Raji (cell line): ENCODE data around the gene ELF5.

Experiments used
- POLR2A ChIP-seq: IDR thresholded peaks from 2 replicates; pipeline ENCODE4 v1.6.1; 2011; ENCODE audit warnings: low read depth, low read length, control low read depth; ENCODE audit not compliant: insufficient read depth

Gene ELF5

GRCh38 chr11:34457607-34458006, 56.0 kb downstream of the ELF5 start:
- TF ChIP-seq POLR2A: no peak

GRCh38 chr11:34454308-34455032, 59.1 kb downstream of the ELF5 start:
- no peak for TF ChIP-seq POLR2A

GRCh38 chr11:34451053-34451452, 62.5 kb downstream of the ELF5 start:
- no peak for TF ChIP-seq POLR2A

- TF ChIP-seq POLR2A: no peak
Measured at GRCh38 chr11:34449013-34449412, 64.6 kb downstream of the ELF5 start.

- TF ChIP-seq POLR2A: no peak
Measured at GRCh38 chr11:34448223-34448994, 65.2 kb downstream of the ELF5 start.

- TF ChIP-seq POLR2A: no peak
Measured at GRCh38 chr11:34447044-34447443, 66.5 kb downstream of the ELF5 start.

- TF ChIP-seq POLR2A: no peak
Measured at GRCh38 chr11:34446386-34446785, 67.2 kb downstream of the ELF5 start.

GRCh38 chr11:34445956-34446355, 67.6 kb downstream of the ELF5 start:
- TF ChIP-seq POLR2A: no peak

- no peak for TF ChIP-seq POLR2A
Measured at GRCh38 chr11:34444428-34444827, 69.2 kb downstream of the ELF5 start.

GRCh38 chr11:34443136-34443535, 70.5 kb downstream of the ELF5 start:
- no peak for TF ChIP-seq POLR2A

- TF ChIP-seq POLR2A: no peak
Measured at GRCh38 chr11:34441814-34442213, 71.8 kb downstream of the ELF5 start.

- no peak for TF ChIP-seq POLR2A
Measured at GRCh38 chr11:34439610-34440198, 73.9 kb downstream of the ELF5 start.

GRCh38 chr11:34438529-34439507, 74.8 kb downstream of the ELF5 start, which contains the start of gene CAT:
CAT (plus strand) TSS chr11:34438934; CDS start chr11:34439014, 80 bp downstream.
- TF ChIP-seq POLR2A: peak; percentile 91

- TF ChIP-seq POLR2A: no peak
Measured at GRCh38 chr11:34437224-34438125, 76.1 kb downstream of the ELF5 start.

- TF ChIP-seq POLR2A: no peak
Measured at GRCh38 chr11:34433899-34434298, 79.7 kb downstream of the ELF5 start.
